COLO829 (cell line): ENCODE data around the gene PROSER3.
"Not testable (repeated sequence)": the region's sequence is repeated elsewhere in the genome, so short reads cannot be mapped to it uniquely, and the experiment has no call there.

Experiments used
- DNase-seq: peaks from one replicate; pipeline ENCODE4 v3.0.0; 2012; ENCODE audit warnings: low spot score

The PROSER3 gene

GRCh38 chr19:35793381-35794165 lies 35.6 kb downstream of the PROSER3 start:
- DNase-seq = no peak

GRCh38 chr19:35795564-35795963 lies 37.6 kb downstream of the PROSER3 start:
- DNase-seq = not testable (repeated sequence)

GRCh38 chr19:35796645-35797542 lies 38.9 kb downstream of the PROSER3 start:
- no peak for DNase-seq

GRCh38 chr19:35797663-35798062 lies 39.7 kb downstream of the PROSER3 start:
- no peak for DNase-seq

- DNase-seq = no peak
Observed at GRCh38 chr19:35801828-35802227, 43.9 kb downstream of the PROSER3 start.

GRCh38 chr19:35805526-35806102 lies 47.6 kb downstream of the PROSER3 start:
- DNase-seq = no peak

GRCh38 chr19:35806597-35806996 lies 48.6 kb downstream of the PROSER3 start:
- no peak for DNase-seq

- DNase-seq = no peak
Observed at GRCh38 chr19:35807633-35808032, 49.7 kb downstream of the PROSER3 start.

- no peak for DNase-seq
Observed at GRCh38 chr19:35811317-35812219, 53.6 kb downstream of the PROSER3 start.

- no peak for DNase-seq
Observed at GRCh38 chr19:35812220-35813042, 54.5 kb downstream of the PROSER3 start, which contains the start of gene PRODH2. Gene PRODH2 (minus strand): TSS chr19:35812845. CDS start chr19:35812805, 40 bp downstream.

GRCh38 chr19:35813043-35813890 lies 55.3 kb downstream of the PROSER3 start:
- no peak for DNase-seq

GRCh38 chr19:35816262-35816661 lies 58.3 kb downstream of the PROSER3 start:
- DNase-seq = no peak

- no peak for DNase-seq
Observed at GRCh38 chr19:35816846-35817245, 58.9 kb downstream of the PROSER3 start.

- DNase-seq = no peak
Observed at GRCh38 chr19:35818445-35818844, 60.5 kb downstream of the PROSER3 start.
